Stomach (tissue), 4 donors: ENCODE data around the gene CPE.

ENCODE experiments used
- EP300 ChIP-seq: sonication (generic); formaldehyde crosslinking; IDR thresholded peaks from one replicate; pipeline ENCODE4 v1.6.1; 2017; ENCODE audit warnings: antibody characterized with exemption
- POLR2A ChIP-seq, 4 donors: fragments of 450-650 bp; IDR thresholded peaks; one replicate each; pipeline ENCODE4 v1.6.1; 2016; ENCODE audit warnings: antibody characterized with exemption in 4 of 4, control low read depth in 2 of 4, mild to moderate bottlenecking in 1 of 4, moderate library complexity in 1 of 4
- POLR2AphosphoS5 ChIP-seq, 3 donors: sonication (generic); formaldehyde crosslinking; IDR thresholded peaks; one replicate each; pipeline ENCODE4 v1.6.1; 2016; ENCODE audit warnings: antibody characterized with exemption in 3 of 3
- TF ChIP-seq, protein P1 (sequence below), 7 experiments: fragments of 450-650 bp in 4 of 7; fragments of 200-600 bp in 3 of 7; sonication (generic) in 3 of 7; IDR thresholded peaks; one replicate each; pipeline ENCODE4 v1.5.1; 2016 to 2019; ENCODE audit warnings: antibody characterized with exemption in 7 of 7, control low read depth in 2 of 7, mild to moderate bottlenecking in 1 of 7

DNA sequence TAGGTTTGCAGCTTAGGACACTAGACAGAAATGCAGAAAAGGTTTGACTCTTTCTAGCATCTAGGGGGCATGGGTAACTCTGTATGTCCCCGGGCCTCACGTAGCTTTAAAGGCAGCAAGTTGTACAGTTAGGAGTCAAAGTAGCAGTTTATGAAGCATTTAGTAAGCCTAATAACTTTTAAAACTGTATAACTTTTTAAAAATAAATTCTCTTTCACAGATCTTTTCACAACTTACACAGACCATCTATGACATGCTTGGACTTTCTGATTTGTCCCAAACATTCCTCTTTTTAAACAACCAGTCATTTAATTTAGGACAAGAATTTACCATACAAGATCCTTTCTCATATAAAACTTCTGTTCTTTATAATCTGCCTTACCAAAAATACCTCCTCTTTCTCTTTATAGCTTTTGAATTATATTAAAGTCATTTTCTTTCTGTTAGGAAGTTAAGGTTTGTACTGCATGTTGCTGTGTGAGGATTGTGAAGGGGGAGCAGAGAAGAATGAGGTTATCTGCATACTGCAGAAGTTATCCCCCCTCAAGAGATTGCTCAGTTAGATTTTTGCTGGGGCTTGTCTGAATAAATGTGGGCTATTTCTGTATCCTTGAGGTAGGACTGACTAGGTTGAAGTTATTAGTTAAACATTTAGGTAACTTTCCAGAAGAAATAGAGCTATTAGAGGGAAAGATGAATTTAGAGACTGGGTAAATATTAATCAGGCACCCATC lies 94.3 kb downstream of the CPE start:
- TF ChIP-seq POLR2AphosphoS5 (IDR thresholded peaks at IDR 0.05), result no peak
- TF ChIP-seq, protein P1, sequence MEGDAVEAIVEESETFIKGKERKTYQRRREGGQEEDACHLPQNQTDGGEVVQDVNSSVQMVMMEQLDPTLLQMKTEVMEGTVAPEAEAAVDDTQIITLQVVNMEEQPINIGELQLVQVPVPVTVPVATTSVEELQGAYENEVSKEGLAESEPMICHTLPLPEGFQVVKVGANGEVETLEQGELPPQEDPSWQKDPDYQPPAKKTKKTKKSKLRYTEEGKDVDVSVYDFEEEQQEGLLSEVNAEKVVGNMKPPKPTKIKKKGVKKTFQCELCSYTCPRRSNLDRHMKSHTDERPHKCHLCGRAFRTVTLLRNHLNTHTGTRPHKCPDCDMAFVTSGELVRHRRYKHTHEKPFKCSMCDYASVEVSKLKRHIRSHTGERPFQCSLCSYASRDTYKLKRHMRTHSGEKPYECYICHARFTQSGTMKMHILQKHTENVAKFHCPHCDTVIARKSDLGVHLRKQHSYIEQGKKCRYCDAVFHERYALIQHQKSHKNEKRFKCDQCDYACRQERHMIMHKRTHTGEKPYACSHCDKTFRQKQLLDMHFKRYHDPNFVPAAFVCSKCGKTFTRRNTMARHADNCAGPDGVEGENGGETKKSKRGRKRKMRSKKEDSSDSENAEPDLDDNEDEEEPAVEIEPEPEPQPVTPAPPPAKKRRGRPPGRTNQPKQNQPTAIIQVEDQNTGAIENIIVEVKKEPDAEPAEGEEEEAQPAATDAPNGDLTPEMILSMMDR (IDR thresholded peaks at IDR 0.05), result no peak
- TF ChIP-seq POLR2A (IDR thresholded peaks at IDR 0.05), result no peak
- no peak for TF ChIP-seq EP300
